ENCODE data around the gene RBMS3. TPM values are rescaled to one million over a fixed set of nuclear protein-coding genes. Genes with fewer than 3 reads are reported as not detected.

The RBMS3 gene
- total RNA-seq, 1 experiment from 2014 or later, result 7.4 TPM

DNA sequence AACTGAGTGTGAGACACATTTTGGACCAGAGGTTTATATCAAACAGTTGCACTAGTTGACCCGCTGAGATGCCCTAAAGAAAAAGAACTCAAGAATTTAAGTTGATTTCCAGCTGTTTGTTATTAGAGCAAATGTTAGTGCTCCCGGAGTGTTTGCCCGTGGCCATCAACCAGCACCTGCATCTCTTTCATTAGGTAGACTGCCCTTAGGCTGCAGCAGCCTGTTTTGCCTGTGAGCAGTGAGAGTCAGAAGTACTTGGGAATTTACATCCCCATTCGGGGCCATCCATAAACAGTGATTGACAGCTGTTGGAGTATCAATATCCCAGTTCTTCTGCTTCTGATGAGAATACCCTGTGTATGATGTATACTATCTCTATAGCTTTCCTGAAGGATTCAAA is 492.6 kb downstream of the RBMS3 start:
- Mint-ChIP-seq H3K36me3 (ENCODE audit: insufficient read depth, unreplicated experiment) (no peaks in the 10 kb centered on the region), H3K27me3 (ENCODE audit: insufficient read depth, unreplicated experiment) (no peaks in the 10 kb centered on the region), H3K27ac (ENCODE audit: unreplicated experiment) (no peak overlapping the region), H3K4me1 (ENCODE audit: low read depth, unreplicated experiment) (peaks cover 15% of the 10 kb centered on the region), H3K4me3 (ENCODE audit: unreplicated experiment) (no peak overlapping the region), H3K9me3 (ENCODE audit: unreplicated experiment) (no peaks in the 10 kb centered on the region)
- Histone ChIP-seq H3K9me3 (no peaks in the 10 kb centered on the region), H3K4me1 (0 out of 2 replicates have a peak, but pooled peaks cover 9% of the 10 kb centered on the region), H3K36me3 (ENCODE audit: control insufficient read depth, insufficient read depth, low read length) (no peaks in the 10 kb centered on the region), H3K27me3 (replicated peaks; ENCODE audit: control insufficient read depth, insufficient read depth, low read length) (no peaks in the 10 kb centered on the region), H3K4me3 (ENCODE audit: low read depth, low read length) (no peak overlapping the region)
- ChIA-PET CTCF (no interaction called here), POLR2A (no interaction called here)
- intact Hi-C loops (cut with micrococcal nuclease; ENCODE audit: unreplicated experiment), result no loop called here
- no TSS peak for BruUV-seq (replicated peaks)
- TF ChIP-seq CTCF (IDR thresholded peaks at IDR 0.05; ENCODE audit: insufficient read depth in 1 of 2, low read depth in 1 of 2, low read length in 1 of 2, severe bottlenecking in 1 of 2, unreplicated experiment in 1 of 2), result no peak
- no peak for DNase-seq

DNA sequence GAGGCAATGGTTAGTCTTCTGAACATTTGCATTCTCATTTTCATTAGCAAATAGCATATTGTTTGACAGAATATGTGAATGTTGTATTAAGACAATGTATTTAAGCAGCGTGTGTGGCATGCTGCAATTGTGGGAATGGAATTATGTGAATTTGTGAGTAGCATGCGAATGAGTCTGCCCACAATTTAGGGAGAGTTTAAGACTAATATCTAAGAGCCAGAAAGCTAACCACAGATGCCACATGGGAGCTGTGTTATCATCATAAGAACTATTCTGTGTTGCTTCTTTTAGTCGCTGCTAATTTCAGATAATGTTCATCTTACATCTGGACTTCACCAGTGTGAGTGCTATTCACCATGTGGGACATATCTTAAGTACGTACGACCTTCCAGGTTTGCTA is 494.5 kb downstream of the RBMS3 start:
- Histone ChIP-seq H3K4me3 (ENCODE audit: low read depth, low read length) (no peak overlapping the region), H3K4me1 (0 out of 2 replicates have a peak, but pooled peaks cover 9% of the 10 kb centered on the region), H3K36me3 (ENCODE audit: control insufficient read depth, insufficient read depth, low read length) (no peaks in the 10 kb centered on the region), H3K9me3 (no peaks in the 10 kb centered on the region), H3K27me3 (replicated peaks; ENCODE audit: control insufficient read depth, insufficient read depth, low read length) (no peaks in the 10 kb centered on the region)
- BruUV-seq (replicated peaks), result no TSS peak
- ChIA-PET POLR2A (no interaction called here), CTCF (no interaction called here)
- Mint-ChIP-seq H3K27ac (ENCODE audit: unreplicated experiment) (no peak overlapping the region), H3K4me1 (ENCODE audit: low read depth, unreplicated experiment) (peaks cover 15% of the 10 kb centered on the region), H3K9me3 (ENCODE audit: unreplicated experiment) (no peaks in the 10 kb centered on the region), H3K4me3 (ENCODE audit: unreplicated experiment) (no peak overlapping the region), H3K36me3 (ENCODE audit: insufficient read depth, unreplicated experiment) (no peaks in the 10 kb centered on the region), H3K27me3 (ENCODE audit: insufficient read depth, unreplicated experiment) (no peaks in the 10 kb centered on the region)
- no peak for TF ChIP-seq CTCF (IDR thresholded peaks at IDR 0.05; ENCODE audit: insufficient read depth in 1 of 2, low read depth in 1 of 2, low read length in 1 of 2, severe bottlenecking in 1 of 2, unreplicated experiment in 1 of 2)
- DNase-seq, result no peak
- intact Hi-C loops (cut with micrococcal nuclease; ENCODE audit: unreplicated experiment), result no loop called here

- H3K9me3 Mint-ChIP-seq (ENCODE audit: unreplicated experiment), result peaks cover 9% of the 10 kb centered on the region
- Histone ChIP-seq H3K4me3 (ENCODE audit: low read depth, low read length) (no peak overlapping the region), H3K9me3 (no peaks in the 10 kb centered on the region), H3K36me3 (ENCODE audit: control insufficient read depth, insufficient read depth, low read length) (no peaks in the 10 kb centered on the region), H3K4me1 (0 out of 2 replicates have a peak, but pooled peaks cover 9% of the 10 kb centered on the region), H3K27me3 (replicated peaks; ENCODE audit: control insufficient read depth, insufficient read depth, low read length) (no peaks in the 10 kb centered on the region)
- no peak for DNase-seq
- ChIA-PET POLR2A (no interaction called here), CTCF (no interaction called here)
- H3K4me1 Mint-ChIP-seq (ENCODE audit: low read depth, unreplicated experiment), result peaks cover 15% of the 10 kb centered on the region
- TF ChIP-seq CTCF (IDR thresholded peaks at IDR 0.05; ENCODE audit: insufficient read depth in 1 of 2, low read depth in 1 of 2, low read length in 1 of 2, severe bottlenecking in 1 of 2, unreplicated experiment in 1 of 2), result no peak
- no peaks in the 10 kb centered on the region for H3K27me3 Mint-ChIP-seq (ENCODE audit: insufficient read depth, unreplicated experiment)
- H3K36me3 Mint-ChIP-seq (ENCODE audit: insufficient read depth, unreplicated experiment), result no peaks in the 10 kb centered on the region
- H3K4me3 Mint-ChIP-seq (ENCODE audit: unreplicated experiment), result no peak overlapping the region
- intact Hi-C loops (cut with micrococcal nuclease; ENCODE audit: unreplicated experiment), result no loop called here
- no peak overlapping the region for H3K27ac Mint-ChIP-seq (ENCODE audit: unreplicated experiment)
- BruUV-seq (replicated peaks), result no TSS peak
Measured at GRCh38 chr3:29777869-29778268, 497.0 kb downstream of the RBMS3 start.

Data from Caco-2 (cell line).